Neural crest cell (in vitro differentiated cells): ENCODE measurements around the gene DOCK9. TPM values are rescaled to one million over a fixed set of nuclear protein-coding genes. Genes with fewer than 3 reads are reported as not detected.

Experiments
- DNase-seq: peaks from one replicate; pipeline ENCODE4 v3.0.0; 2021; ENCODE audit warnings: low read depth, mixed read lengths, low spot score
- H3K27ac Mint-ChIP-seq: one replicate; pipeline ENCODE4 v1.8.0; 2021; ENCODE audit warnings: mild to moderate bottlenecking, mixed read lengths; ENCODE audit not compliant: unreplicated experiment
- H3K27me3 Mint-ChIP-seq: 2 replicates; pipeline ENCODE4 v1.8.0; 2021; ENCODE audit warnings: low read depth, mild to moderate bottlenecking, mixed read lengths
- H3K36me3 Mint-ChIP-seq: 2 replicates; pipeline ENCODE4 v1.8.0; 2021; ENCODE audit warnings: low read depth, mild to moderate bottlenecking, mixed read lengths
- H3K4me1 Mint-ChIP-seq: 2 replicates; pipeline ENCODE4 v1.8.0; 2021; ENCODE audit warnings: mixed read lengths
- H3K4me3 Mint-ChIP-seq: one replicate; pipeline ENCODE4 v1.8.0; 2021; ENCODE audit warnings: mild to moderate bottlenecking, mixed read lengths
- H3K9me3 Mint-ChIP-seq: 2 replicates; pipeline ENCODE4 v1.8.0; 2021; ENCODE audit warnings: mixed read lengths
- CTCF ChIP-seq: fragments of 200-600 bp; sonication (generic); conservative IDR thresholded peaks from 2 replicates; pipeline ENCODE4 v1.5.0; 2021; ENCODE audit warnings: antibody characterized with exemption, mild to moderate bottlenecking
- total RNA-seq: library from RNA; stranded (reverse); gene quantifications from 2 replicates; pipeline ENCODE4 v1.2.1, GENCODE V29; 2021

Gene DOCK9
- total RNA-seq, 1 donor from 2014 or later, result 6.9 TPM

GRCh38 chr13:99015606-99016490 is 38.0 kb upstream of the DOCK9 start:
- TF ChIP-seq CTCF, result no peak
- no peak for DNase-seq
- H3K4me1 Mint-ChIP-seq, result no peaks in the 10 kb centered on the region
- H3K27me3 Mint-ChIP-seq, result no peaks in the 10 kb centered on the region
- H3K27ac Mint-ChIP-seq, result no peak overlapping the region
- no peaks in the 10 kb centered on the region for H3K36me3 Mint-ChIP-seq
- no peaks in the 10 kb centered on the region for H3K9me3 Mint-ChIP-seq
- no peak overlapping the region for H3K4me3 Mint-ChIP-seq

GRCh38 chr13:99014522-99014921 is 36.7 kb upstream of the DOCK9 start:
- Mint-ChIP-seq H3K4me1 (no peaks in the 10 kb centered on the region), H3K9me3 (no peaks in the 10 kb centered on the region), H3K27me3 (no peaks in the 10 kb centered on the region), H3K27ac (no peak overlapping the region), H3K4me3 (no peak overlapping the region), H3K36me3 (no peaks in the 10 kb centered on the region)
- no peak for TF ChIP-seq CTCF
- DNase-seq, result no peak

GRCh38 chr13:99013951-99014350 is 36.1 kb upstream of the DOCK9 start:
- H3K4me3 Mint-ChIP-seq, result no peak overlapping the region
- TF ChIP-seq CTCF, result no peak

GRCh38 chr13:99012539-99012938 is 34.7 kb upstream of the DOCK9 start:
- H3K4me3 Mint-ChIP-seq, result no peak overlapping the region
- H3K27me3 Mint-ChIP-seq, result no peaks in the 10 kb centered on the region
- no peaks in the 10 kb centered on the region for H3K9me3 Mint-ChIP-seq
- no peaks in the 10 kb centered on the region for H3K4me1 Mint-ChIP-seq
- H3K27ac Mint-ChIP-seq, result no peak overlapping the region
- H3K36me3 Mint-ChIP-seq, result no peaks in the 10 kb centered on the region
- no peak for TF ChIP-seq CTCF
- DNase-seq, result no peak

More at GRCh38 chr13:99013951-99014350, 36.1 kb upstream of the DOCK9 start:
- Mint-ChIP-seq H3K27me3 (no peaks in the 10 kb centered on the region), H3K4me1 (no peaks in the 10 kb centered on the region), H3K27ac (no peak overlapping the region), H3K9me3 (no peaks in the 10 kb centered on the region), H3K36me3 (no peaks in the 10 kb centered on the region)
- no peak for DNase-seq

GRCh38 chr13:99009987-99010551 is 32.2 kb upstream of the DOCK9 start:
- Mint-ChIP-seq H3K4me3 (no peak overlapping the region), H3K27ac (no peak overlapping the region), H3K27me3 (no peaks in the 10 kb centered on the region), H3K9me3 (no peaks in the 10 kb centered on the region), H3K4me1 (peaks cover 2% of the 10 kb centered on the region), H3K36me3 (no peaks in the 10 kb centered on the region)
- TF ChIP-seq CTCF, result no peak
- no peak for DNase-seq
